ENCODE data around the gene IFI16.
"Not testable (repeated sequence)": the region's sequence is repeated elsewhere in the genome, so short reads cannot be mapped to it uniquely, and the experiment has no call there.

The IFI16 gene

DNA sequence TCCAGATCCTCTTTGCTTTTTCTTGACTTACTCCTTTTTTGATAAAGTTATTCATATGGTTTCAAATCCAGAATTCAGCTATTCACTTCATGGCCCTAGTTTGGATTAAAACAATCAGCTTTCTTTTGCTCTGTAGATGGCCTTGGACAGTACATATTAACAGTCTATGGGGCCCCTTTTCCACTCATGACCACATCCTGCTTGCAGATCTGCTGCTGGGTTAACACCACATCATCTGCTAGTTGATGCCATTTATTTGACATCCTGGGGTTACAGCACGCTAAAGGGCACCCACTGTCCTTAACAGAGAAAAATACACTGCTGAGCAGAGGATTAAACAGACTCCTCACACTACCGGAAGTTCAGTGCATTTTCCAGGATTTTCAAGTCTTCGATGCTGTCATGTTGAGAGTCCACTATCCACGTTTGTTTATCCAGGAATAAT is 941 bp upstream of the IFI16 start:
- no peak overlapping the region for H3K9ac ChIP-seq (ENCODE audit: low read length)
- H3K9me3 ChIP-seq (ENCODE audit: control insufficient read depth, low read depth, low read length), result no peaks in the 10 kb centered on the region
- H3K36me3 ChIP-seq (ENCODE audit: control insufficient read depth, low read depth, low read length), result no peaks in the 10 kb centered on the region
- H3K4me1 ChIP-seq (ENCODE audit: control insufficient read depth, low read depth, low read length), result peaks cover 27% of the 10 kb centered on the region
- H3K4me3 ChIP-seq (ENCODE audit: low read length), result no peak overlapping the region
- H3K27me3 ChIP-seq (ENCODE audit: control insufficient read depth, insufficient read depth, low read length), result peaks cover 30% of the 10 kb centered on the region
- no peak overlapping the region for H3K27ac ChIP-seq (ENCODE audit: low read length)

DNA sequence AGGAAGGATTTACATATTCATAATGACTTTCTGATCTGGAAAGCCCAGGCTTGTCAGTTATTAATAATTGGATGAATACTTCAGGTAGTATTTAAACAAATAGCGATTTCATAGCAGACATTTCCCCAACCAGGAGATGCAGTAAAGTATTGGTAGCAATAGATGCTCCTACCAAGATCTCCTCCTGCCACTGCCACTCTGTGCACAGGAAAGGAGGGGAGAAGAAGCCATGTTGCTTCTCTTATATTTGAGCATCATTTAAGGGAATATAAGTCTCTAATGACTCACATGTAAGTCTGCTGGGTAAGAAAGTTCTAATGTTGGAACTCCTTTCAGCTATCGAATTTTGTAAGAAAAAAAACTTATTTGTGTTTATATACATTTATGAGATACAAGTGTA is 420 bp upstream of the IFI16 start:
- Histone ChIP-seq H3K9ac (ENCODE audit: low read length) (no peak overlapping the region), H3K4me1 (ENCODE audit: control insufficient read depth, low read depth, low read length) (peaks cover 27% of the 10 kb centered on the region), H3K27ac (ENCODE audit: low read length) (no peak overlapping the region), H3K27me3 (ENCODE audit: control insufficient read depth, insufficient read depth, low read length) (peaks cover 29% of the 10 kb centered on the region), H3K4me3 (ENCODE audit: low read length) (no peak overlapping the region), H3K36me3 (ENCODE audit: control insufficient read depth, low read depth, low read length) (no peaks in the 10 kb centered on the region), H3K9me3 (ENCODE audit: control insufficient read depth, low read depth, low read length) (no peaks in the 10 kb centered on the region)

DNA sequence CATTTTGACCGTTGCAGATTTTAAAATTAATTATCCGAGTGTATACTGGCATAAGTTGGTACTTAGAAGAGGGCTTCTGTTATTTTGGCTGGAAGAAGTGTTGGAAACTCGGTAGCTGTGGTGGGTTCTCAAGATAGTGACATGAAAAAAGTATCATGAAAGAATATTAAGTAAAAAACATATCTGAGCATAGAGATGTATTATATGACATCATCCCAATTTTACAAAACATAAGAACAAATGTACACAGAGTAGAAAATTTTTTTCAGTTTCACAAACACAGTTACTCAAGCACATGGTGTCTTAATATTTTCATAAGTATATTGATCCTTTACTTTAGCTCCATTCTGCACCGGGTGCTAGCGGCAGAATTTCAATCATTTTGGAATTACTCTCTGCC is 684 bp downstream of the IFI16 start:
- H3K27me3 ChIP-seq (ENCODE audit: control insufficient read depth, insufficient read depth, low read length), result peaks cover 18% of the 10 kb centered on the region
- H3K4me1 ChIP-seq (ENCODE audit: control insufficient read depth, low read depth, low read length), result peaks cover 20% of the 10 kb centered on the region
- no peaks in the 10 kb centered on the region for H3K9me3 ChIP-seq (ENCODE audit: control insufficient read depth, low read depth, low read length)
- H3K9ac ChIP-seq (ENCODE audit: low read length), result no peak overlapping the region
- H3K36me3 ChIP-seq (ENCODE audit: control insufficient read depth, low read depth, low read length), result no peaks in the 10 kb centered on the region
- no peak overlapping the region for H3K27ac ChIP-seq (ENCODE audit: low read length)
- no peak overlapping the region for H3K4me3 ChIP-seq (ENCODE audit: low read length)

DNA sequence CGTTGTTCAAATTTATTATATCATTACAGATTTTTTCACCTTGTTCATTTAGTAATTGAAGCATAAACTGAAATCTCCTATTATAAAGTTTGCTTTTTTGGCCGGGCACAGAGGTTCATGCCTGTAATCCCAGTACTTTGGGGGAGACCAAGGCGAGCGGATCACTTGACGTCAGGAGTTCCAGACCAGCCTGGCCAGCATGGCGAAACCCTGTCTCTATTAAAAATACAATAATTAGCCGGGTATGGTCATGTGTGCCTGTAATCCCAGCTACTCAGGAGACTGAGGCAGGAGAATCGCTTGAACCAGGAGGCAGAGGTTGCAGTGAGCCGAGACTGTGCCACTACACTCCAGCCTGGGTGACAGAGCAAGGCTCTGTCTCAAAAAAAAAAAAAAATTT is 1.3 kb downstream of the IFI16 start:
- not testable (repeated sequence) for H3K27ac ChIP-seq (ENCODE audit: low read length); H3K9me3 ChIP-seq (ENCODE audit: control insufficient read depth, low read depth, low read length); H3K36me3 ChIP-seq (ENCODE audit: control insufficient read depth, low read depth, low read length); H3K4me3 ChIP-seq (ENCODE audit: low read length); H3K9ac ChIP-seq (ENCODE audit: low read length)
- H3K4me1 ChIP-seq (ENCODE audit: control insufficient read depth, low read depth, low read length), result peaks cover 14% of the 10 kb centered on the region
- peaks cover 11% of the 10 kb centered on the region for H3K27me3 ChIP-seq (ENCODE audit: control insufficient read depth, insufficient read depth, low read length)

DNA sequence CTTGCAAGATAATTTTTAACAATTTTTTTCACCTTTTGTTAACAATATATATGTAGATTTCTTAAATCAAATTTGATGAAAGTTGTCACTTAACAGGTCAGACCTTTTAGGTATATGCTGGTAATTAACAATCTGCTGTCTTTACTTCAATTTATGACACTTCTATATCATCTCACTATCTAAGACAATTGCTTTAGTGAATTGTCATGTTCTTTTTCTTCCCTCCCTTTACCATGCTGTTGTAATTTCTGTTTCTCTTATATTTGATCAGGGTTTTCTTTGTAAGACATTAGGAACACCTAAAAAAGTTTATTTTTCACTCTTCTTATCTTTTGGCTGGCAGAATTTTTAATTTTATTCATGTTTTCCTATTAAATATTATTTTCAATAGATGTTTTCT is 2.0 kb downstream of the IFI16 start:
- Histone ChIP-seq H3K9me3 (ENCODE audit: control insufficient read depth, low read depth, low read length) (no peaks in the 10 kb centered on the region), H3K9ac (ENCODE audit: low read length) (no peak overlapping the region), H3K4me3 (ENCODE audit: low read length) (no peak overlapping the region), H3K4me1 (ENCODE audit: control insufficient read depth, low read depth, low read length) (peaks cover 12% of the 10 kb centered on the region), H3K36me3 (ENCODE audit: control insufficient read depth, low read depth, low read length) (no peaks in the 10 kb centered on the region), H3K27ac (ENCODE audit: low read length) (no peak overlapping the region), H3K27me3 (ENCODE audit: control insufficient read depth, insufficient read depth, low read length) (peaks cover 11% of the 10 kb centered on the region)

DNA sequence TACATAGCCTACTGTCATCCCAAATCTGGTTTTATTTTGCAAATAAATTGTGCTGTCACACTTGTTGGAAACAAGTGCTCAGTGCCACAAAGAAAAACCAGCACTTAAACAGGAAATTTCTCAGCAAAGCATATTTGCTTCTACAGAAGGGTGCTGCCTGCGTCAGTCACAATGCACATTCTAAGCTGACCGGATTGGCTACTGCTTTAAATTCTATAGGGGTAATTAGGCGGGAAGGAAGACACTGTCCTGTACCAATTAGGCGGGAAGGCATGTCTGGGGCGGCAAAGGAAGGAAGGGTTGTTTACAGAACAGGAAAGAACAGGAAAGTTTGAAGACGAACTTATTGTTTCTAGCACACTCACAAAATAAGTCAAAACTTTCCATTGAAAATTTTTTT is 2.8 kb downstream of the IFI16 start:
- peaks cover 5% of the 10 kb centered on the region for H3K27me3 ChIP-seq (ENCODE audit: control insufficient read depth, insufficient read depth, low read length)
- H3K4me3 ChIP-seq (ENCODE audit: low read length), result no peak overlapping the region
- no peak overlapping the region for H3K9ac ChIP-seq (ENCODE audit: low read length)

DNA sequence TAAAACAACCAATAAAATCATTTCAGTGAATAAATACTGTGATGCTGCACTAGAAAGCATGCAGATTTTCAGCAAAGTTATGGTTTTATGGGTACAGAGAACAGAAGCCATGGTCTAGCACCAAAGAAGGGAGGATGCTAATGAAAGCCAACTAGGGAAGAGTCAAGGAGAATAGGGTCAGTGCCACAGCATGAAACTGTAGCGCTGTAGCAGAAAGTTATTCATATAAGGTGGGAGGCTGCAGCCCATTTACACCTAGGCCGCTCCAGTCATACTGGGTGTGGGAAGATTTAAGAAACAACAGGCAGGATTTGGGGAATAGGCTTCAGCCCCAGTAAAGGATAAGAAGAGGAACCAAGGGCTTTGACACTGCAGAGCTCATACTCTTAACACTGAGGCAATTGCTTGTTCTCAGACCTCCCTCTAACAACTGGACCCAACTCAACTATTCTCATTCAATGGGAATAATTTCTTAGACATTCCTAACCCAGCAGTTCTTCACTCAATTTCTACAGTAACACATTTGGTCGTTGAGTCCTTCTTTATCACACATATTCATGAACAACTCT is 4.4 kb downstream of the IFI16 start:
- Histone ChIP-seq H3K36me3 (ENCODE audit: control insufficient read depth, low read depth, low read length) (no peaks in the 10 kb centered on the region), H3K27me3 (ENCODE audit: control insufficient read depth, insufficient read depth, low read length) (no peaks in the 10 kb centered on the region), H3K9me3 (ENCODE audit: control insufficient read depth, low read depth, low read length) (no peaks in the 10 kb centered on the region), H3K4me3 (ENCODE audit: low read length) (no peak overlapping the region), H3K9ac (ENCODE audit: low read length) (no peak overlapping the region), H3K27ac (ENCODE audit: low read length) (no peak overlapping the region), H3K4me1 (ENCODE audit: control insufficient read depth, low read depth, low read length) (no peaks in the 10 kb centered on the region)

More for the DNA sequence above, 2.8 kb downstream of the IFI16 start:
- Histone ChIP-seq H3K27ac (ENCODE audit: low read length) (no peak overlapping the region), H3K9me3 (ENCODE audit: control insufficient read depth, low read depth, low read length) (no peaks in the 10 kb centered on the region), H3K4me1 (ENCODE audit: control insufficient read depth, low read depth, low read length) (peaks cover 6% of the 10 kb centered on the region), H3K36me3 (ENCODE audit: control insufficient read depth, low read depth, low read length) (no peaks in the 10 kb centered on the region)

DNA sequence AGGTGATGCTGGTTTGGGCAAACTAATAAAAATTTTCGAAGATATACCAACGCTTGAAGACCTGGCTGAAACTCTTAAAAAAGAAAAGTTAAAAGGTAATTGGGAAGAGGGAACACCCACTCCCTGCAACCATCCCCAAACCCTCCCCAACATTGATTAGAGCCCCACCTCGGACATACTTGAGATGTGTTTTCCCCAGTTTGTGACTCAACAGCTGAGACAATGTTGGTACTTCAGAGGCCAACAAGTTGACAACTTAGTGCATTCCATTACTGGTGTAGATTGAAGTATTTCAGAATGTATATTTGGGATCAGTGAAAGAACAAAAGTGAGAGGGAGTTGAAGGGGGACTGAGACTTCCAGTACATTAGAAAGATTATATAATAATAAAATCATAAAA is 5.1 kb downstream of the IFI16 start:
- Histone ChIP-seq H3K4me3 (ENCODE audit: low read length) (no peak overlapping the region), H3K4me1 (ENCODE audit: control insufficient read depth, low read depth, low read length) (no peaks in the 10 kb centered on the region), H3K36me3 (ENCODE audit: control insufficient read depth, low read depth, low read length) (no peaks in the 10 kb centered on the region), H3K27ac (ENCODE audit: low read length) (no peak overlapping the region), H3K9ac (ENCODE audit: low read length) (no peak overlapping the region), H3K27me3 (ENCODE audit: control insufficient read depth, insufficient read depth, low read length) (no peaks in the 10 kb centered on the region), H3K9me3 (ENCODE audit: control insufficient read depth, low read depth, low read length) (no peaks in the 10 kb centered on the region)

DNA sequence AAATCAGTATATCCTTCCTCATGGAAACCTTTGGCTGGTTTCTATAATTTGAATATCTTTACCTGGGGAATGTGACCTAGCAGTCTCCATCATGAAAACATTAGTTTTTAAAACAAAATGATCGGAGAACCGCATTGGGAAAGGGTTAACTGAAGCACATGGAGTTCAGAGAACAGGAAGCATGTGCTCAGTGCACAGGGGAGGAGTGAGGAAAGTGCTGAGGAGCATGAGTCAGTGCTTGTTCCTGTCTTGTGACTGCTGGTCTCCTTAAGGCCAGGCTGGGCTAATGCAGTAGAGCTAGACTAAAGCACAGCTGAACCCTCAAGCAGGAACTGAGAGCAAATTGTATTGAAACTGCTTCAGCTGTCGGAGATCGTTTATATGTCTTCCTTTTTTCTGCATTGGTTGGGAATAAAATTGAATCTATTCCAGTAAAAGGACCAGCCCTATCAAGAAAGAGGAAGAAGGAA is 5.8 kb downstream of the IFI16 start:
- Histone ChIP-seq H3K4me1 (ENCODE audit: control insufficient read depth, low read depth, low read length) (no peaks in the 10 kb centered on the region), H3K27ac (ENCODE audit: low read length) (no peak overlapping the region)

DNA sequence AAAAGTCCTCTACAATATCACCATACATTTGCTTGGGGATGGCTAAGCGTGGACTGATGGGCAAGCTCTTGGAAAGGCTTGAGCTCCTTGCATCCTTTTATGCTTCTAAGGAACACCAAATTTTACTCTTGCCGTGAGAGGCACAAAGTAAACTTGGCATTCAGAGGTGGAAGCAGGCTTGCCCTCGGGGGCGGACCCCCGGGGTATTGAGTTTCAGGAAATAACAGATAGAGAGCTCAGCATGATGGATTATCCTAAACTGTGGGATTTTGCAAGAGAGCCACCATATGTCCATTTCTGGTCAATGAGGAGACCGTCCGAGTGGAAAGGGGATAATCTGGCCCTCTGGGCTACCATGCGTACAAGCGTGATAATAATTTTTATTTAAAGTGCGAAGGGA is 14.0 kb downstream of the IFI16 start:
- Histone ChIP-seq H3K9me3 (ENCODE audit: control insufficient read depth, low read depth, low read length) (no peaks in the 10 kb centered on the region), H3K4me1 (ENCODE audit: control insufficient read depth, low read depth, low read length) (peaks cover 5% of the 10 kb centered on the region), H3K36me3 (ENCODE audit: control insufficient read depth, low read depth, low read length) (no peaks in the 10 kb centered on the region), H3K27ac (ENCODE audit: low read length) (no peak overlapping the region), H3K27me3 (ENCODE audit: control insufficient read depth, insufficient read depth, low read length) (no peaks in the 10 kb centered on the region), H3K9ac (ENCODE audit: low read length) (no peak overlapping the region), H3K4me3 (ENCODE audit: low read length) (no peak overlapping the region)

More for the DNA sequence above, 5.8 kb downstream of the IFI16 start:
- Histone ChIP-seq H3K4me3 (ENCODE audit: low read length) (no peak overlapping the region), H3K9ac (ENCODE audit: low read length) (no peak overlapping the region), H3K27me3 (ENCODE audit: control insufficient read depth, insufficient read depth, low read length) (no peaks in the 10 kb centered on the region), H3K36me3 (ENCODE audit: control insufficient read depth, low read depth, low read length) (no peaks in the 10 kb centered on the region), H3K9me3 (ENCODE audit: control insufficient read depth, low read depth, low read length) (no peaks in the 10 kb centered on the region)

DNA sequence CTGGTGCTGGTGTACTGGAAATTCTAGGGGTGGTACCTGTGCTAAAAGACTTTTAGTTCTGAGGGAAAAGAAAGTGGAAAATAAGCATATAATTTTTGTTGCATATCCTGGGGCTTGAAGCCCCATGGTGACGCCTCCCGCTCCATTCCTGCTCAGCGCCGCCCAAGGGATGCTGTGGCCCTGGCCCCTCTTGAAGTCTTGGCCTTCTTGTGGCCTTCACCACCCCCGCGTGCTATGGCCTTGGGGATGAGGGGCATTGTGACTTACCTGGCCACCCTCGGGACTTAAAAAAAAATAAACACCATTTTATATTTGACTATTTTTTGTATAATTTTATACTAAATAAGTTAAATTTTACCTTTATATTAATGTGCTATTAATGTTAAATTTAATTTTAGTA is 15.3 kb downstream of the IFI16 start:
- Histone ChIP-seq H3K27ac (ENCODE audit: low read length) (no peak overlapping the region), H3K9ac (ENCODE audit: low read length) (no peak overlapping the region), H3K27me3 (ENCODE audit: control insufficient read depth, insufficient read depth, low read length) (no peaks in the 10 kb centered on the region), H3K36me3 (ENCODE audit: control insufficient read depth, low read depth, low read length) (no peaks in the 10 kb centered on the region), H3K4me1 (ENCODE audit: control insufficient read depth, low read depth, low read length) (peaks cover 5% of the 10 kb centered on the region), H3K4me3 (ENCODE audit: low read length) (no peak overlapping the region), H3K9me3 (ENCODE audit: control insufficient read depth, low read depth, low read length) (no peaks in the 10 kb centered on the region)

DNA sequence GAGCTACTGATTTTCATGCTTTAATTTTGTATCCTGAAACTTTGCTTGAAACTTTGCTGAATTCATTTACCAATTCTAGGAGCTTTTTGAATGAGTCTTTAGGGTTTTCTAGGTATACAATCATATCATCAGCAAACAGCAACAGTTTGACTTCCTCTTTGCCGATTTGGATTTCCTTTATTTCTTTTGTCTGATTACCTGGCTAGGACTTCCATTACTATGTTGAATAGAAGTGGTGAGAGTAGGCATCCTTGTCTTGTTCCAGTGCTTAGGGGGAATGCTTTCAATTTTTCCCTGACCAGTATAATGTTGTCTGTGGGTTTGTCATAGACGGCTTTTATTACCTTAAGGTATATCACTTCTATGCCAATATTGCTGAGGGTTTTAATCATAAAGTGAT is 17.1 kb downstream of the IFI16 start:
- H3K27me3 ChIP-seq (ENCODE audit: control insufficient read depth, insufficient read depth, low read length); H3K4me1 ChIP-seq (ENCODE audit: control insufficient read depth, low read depth, low read length); H3K27ac ChIP-seq (ENCODE audit: low read length); H3K4me3 ChIP-seq (ENCODE audit: low read length); H3K9me3 ChIP-seq (ENCODE audit: control insufficient read depth, low read depth, low read length); H3K9ac ChIP-seq (ENCODE audit: low read length); H3K36me3 ChIP-seq (ENCODE audit: control insufficient read depth, low read depth, low read length): not testable (repeated sequence)

Data from iPS-18a (cell line).